Prostate gland (tissue), 2 donors: ENCODE data around the gene IL36A.
A peak's percentile ranks its signal among the peaks of the same experiment; 100 is the strongest.

Experiments
- POLR2A ChIP-seq: fragments of 450-650 bp; IDR thresholded peaks from one replicate; pipeline ENCODE4 v1.6.1; 2016; ENCODE audit warnings: antibody characterized with exemption, mild to moderate bottlenecking
- POLR2AphosphoS5 ChIP-seq: sonication (generic); formaldehyde crosslinking; IDR thresholded peaks from one replicate; pipeline ENCODE4 v1.6.1; 2017; ENCODE audit warnings: antibody characterized with exemption
- TF ChIP-seq, protein P1 (sequence below), 4 experiments: fragments of 200-600 bp in 2 of 4; fragments of 450-650 bp in 2 of 4; sonication (generic) in 2 of 4; IDR thresholded peaks; 1 replicate in 3 of 4; 2 replicates in 1 of 4; pipeline ENCODE4 v1.5.1; 2016 to 2019; ENCODE audit warnings: antibody characterized with exemption in 4 of 4, mild to moderate bottlenecking in 2 of 4, moderate library complexity in 2 of 4

- TF ChIP-seq, protein P1, sequence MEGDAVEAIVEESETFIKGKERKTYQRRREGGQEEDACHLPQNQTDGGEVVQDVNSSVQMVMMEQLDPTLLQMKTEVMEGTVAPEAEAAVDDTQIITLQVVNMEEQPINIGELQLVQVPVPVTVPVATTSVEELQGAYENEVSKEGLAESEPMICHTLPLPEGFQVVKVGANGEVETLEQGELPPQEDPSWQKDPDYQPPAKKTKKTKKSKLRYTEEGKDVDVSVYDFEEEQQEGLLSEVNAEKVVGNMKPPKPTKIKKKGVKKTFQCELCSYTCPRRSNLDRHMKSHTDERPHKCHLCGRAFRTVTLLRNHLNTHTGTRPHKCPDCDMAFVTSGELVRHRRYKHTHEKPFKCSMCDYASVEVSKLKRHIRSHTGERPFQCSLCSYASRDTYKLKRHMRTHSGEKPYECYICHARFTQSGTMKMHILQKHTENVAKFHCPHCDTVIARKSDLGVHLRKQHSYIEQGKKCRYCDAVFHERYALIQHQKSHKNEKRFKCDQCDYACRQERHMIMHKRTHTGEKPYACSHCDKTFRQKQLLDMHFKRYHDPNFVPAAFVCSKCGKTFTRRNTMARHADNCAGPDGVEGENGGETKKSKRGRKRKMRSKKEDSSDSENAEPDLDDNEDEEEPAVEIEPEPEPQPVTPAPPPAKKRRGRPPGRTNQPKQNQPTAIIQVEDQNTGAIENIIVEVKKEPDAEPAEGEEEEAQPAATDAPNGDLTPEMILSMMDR (IDR thresholded peaks at IDR 0.05) = peak; percentile 30 to 68 (median 46)
- TF ChIP-seq POLR2A = no peak
- no peak for TF ChIP-seq POLR2AphosphoS5
Measured at GRCh38 chr2:112958428-112959108, 46.7 kb upstream of the IL36A start.
